ENCODE results near the gene KCNN3.

- TF ChIP-seq CTCF (IDR thresholded peaks at IDR 0.05) = no peak
- no peak for TF ChIP-seq POLR2A (IDR thresholded peaks at IDR 0.05)
Measured at GRCh38 chr1:154730986-154731489, 139.0 kb downstream of the KCNN3 start.
